ENCODE data around the gene SPIN3.

GRCh38 chrX:57044245-57044644, 48.9 kb upstream of the SPIN3 start:
- TF ChIP-seq CTCF (IDR thresholded peaks at IDR 0.05), result no peak
- TF ChIP-seq POLR2A (IDR thresholded peaks at IDR 0.05), result no peak
